PC-9 (cell line): ENCODE measurements around the gene POC5. TPM values are rescaled to one million over a fixed set of nuclear protein-coding genes. Genes with fewer than 3 reads are reported as not detected.
"Not testable (repeated sequence)": the region's sequence is repeated elsewhere in the genome, so short reads cannot be mapped to it uniquely, and the experiment has no call there.

Experiments used
- BruUV-seq: library from RNA; stranded (reverse); fragments of 400-500 nt; replicated peaks from 2 replicates; lab custom pipeline; 2021; lab: Mats Ljungman, UMichigan
- CTCF ChIA-PET: fragments of 300-600 bp; sonication (Branson Sonifier 250); formaldehyde crosslinking; loops from one replicate; lab custom pipeline; 2022; ENCODE audit warnings: antibody characterized with exemption; lab: Charles Lee
- POLR2A ChIA-PET: fragments of 300-600 bp; sonication (Branson Sonifier 250); formaldehyde crosslinking; loops from one replicate; lab custom pipeline; 2022; ENCODE audit warnings: antibody characterized with exemption; ENCODE audit not compliant: unreplicated experiment; lab: Charles Lee
- DNase-seq, 2 experiments: peaks; one replicate each; pipeline versions ENCODE4 v3.0.0 to v3.0.0-alpha.2; 2015 to 2022; ENCODE audit warnings: mixed read lengths in 1 of 2
- H2AFZ ChIP-seq: fragments of 200-600 bp; sonication (generic); 2 replicates; pipeline ENCODE4 v1.8.1; 2017; ENCODE audit warnings: antibody characterized with exemption
- H3F3A ChIP-seq: fragments of 200-600 bp; sonication (generic); 2 replicates; pipeline ENCODE4 v1.8.1; 2017; ENCODE audit warnings: antibody characterized with exemption, mild to moderate bottlenecking, low read depth; ENCODE audit not compliant: insufficient read depth
- H3K27ac ChIP-seq: fragments of 200-600 bp; sonication (generic); 2 replicates; pipeline ENCODE4 v1.6.1; 2016; ENCODE audit warnings: mixed run types
- H3K27me3 ChIP-seq: fragments of 200-600 bp; sonication (generic); 2 replicates; pipeline ENCODE4 v1.6.1; 2016; ENCODE audit warnings: low read depth, mixed run types; ENCODE audit not compliant: insufficient read depth
- H3K36me3 ChIP-seq: fragments of 200-600 bp; sonication (generic); 2 replicates; pipeline ENCODE4 v1.6.1; 2016; ENCODE audit warnings: low read depth, mixed run types
- H3K4me1 ChIP-seq: fragments of 200-600 bp; sonication (generic); replicated peaks from 2 replicates; pipeline ENCODE4 v1.6.1; 2016; ENCODE audit warnings: mixed run types; ENCODE audit not compliant: insufficient read depth
- H3K4me2 ChIP-seq: fragments of 200-600 bp; sonication (generic); 2 replicates; pipeline ENCODE4 v1.6.1; 2017; ENCODE audit warnings: mixed run types
- H3K4me3 ChIP-seq: fragments of 200-600 bp; sonication (generic); 2 replicates; pipeline ENCODE4 v1.6.1; 2016; ENCODE audit warnings: mixed run types
- H3K79me2 ChIP-seq: fragments of 200-600 bp; sonication (generic); 2 replicates; pipeline ENCODE4 v1.6.1; 2017; ENCODE audit warnings: low read depth, mixed run types
- H3K9me2 ChIP-seq: fragments of 200-600 bp; sonication (generic); 2 replicates; pipeline ENCODE4 v1.8.1; 2017; ENCODE audit warnings: mild to moderate bottlenecking; ENCODE audit not compliant: insufficient read depth
- H3K9me3 ChIP-seq: fragments of 200-600 bp; sonication (generic); 2 replicates; pipeline ENCODE4 v1.8.1; 2016; ENCODE audit warnings: low read depth; ENCODE audit not compliant: insufficient read depth
- H4K20me1 ChIP-seq: fragments of 200-600 bp; sonication (generic); 2 replicates; pipeline ENCODE4 v1.8.1; 2017; ENCODE audit not compliant: insufficient read depth
- CTCF ChIP-seq: fragments of 200-600 bp; sonication (generic); conservative IDR thresholded peaks from 2 replicates; pipeline ENCODE4 v1.6.1; 2017; ENCODE audit warnings: mixed run types, antibody characterized with exemption, mild to moderate bottlenecking, moderate library complexity
- EZH2 ChIP-seq: fragments of 200-600 bp; sonication (generic); IDR thresholded peaks from 2 replicates; pipeline ENCODE4 v1.8.0; 2017; ENCODE audit warnings: antibody characterized with exemption, low read depth
- intact Hi-C: fragments of 100-400 bp; cut with micrococcal nuclease; formaldehyde crosslinking; loops from one replicate; pipeline ENCODE4 v1.10.0; 2022; ENCODE audit not compliant: unreplicated experiment
- total RNA-seq: library from RNA; stranded (reverse); gene quantifications from 2 replicates; pipeline ENCODE4 v1.2.3, GENCODE V29; 2021

POC5 gene
- total RNA-seq, 1 experiment from 2014 or later, result 13.1 TPM

- Histone ChIP-seq H3K4me2 (no peak overlapping the region), H3K4me3 (no peak overlapping the region), H3K79me2 (no peaks in the 10 kb centered on the region), H3K36me3 (no peaks in the 10 kb centered on the region), H3K9me2 (no peaks in the 10 kb centered on the region), H3K4me1 (no peaks in the 10 kb centered on the region), H3K9me3 (no peaks in the 10 kb centered on the region), H4K20me1 (no peaks in the 10 kb centered on the region), H3K27me3 (peaks cover 7% of the 10 kb centered on the region; the same call in 1 of the 2 replicates), H3K27ac (no peak overlapping the region), H2AFZ (no peak overlapping the region), H3F3A (no peaks in the 10 kb centered on the region)
- no peak for TF ChIP-seq EZH2
- POLR2A ChIA-PET, result no interaction called here
- CTCF ChIA-PET, result interaction anchor here (0.6 kb wide), 1 partner anchor 316 kb away, joined by 9 read pairs; no protein-coding TSS in a partner anchor
- no TSS peak for BruUV-seq
- DNase-seq, result no peak
- intact Hi-C loops, result no loop called here
Observed at GRCh38 chr5:75733767-75734166, 16.5 kb upstream of the POC5 start.

- H3K9me2 ChIP-seq, H3K9me3 ChIP-seq, CTCF ChIA-PET, intact Hi-C loops, H3K36me3 ChIP-seq, POLR2A ChIA-PET, H2AFZ ChIP-seq, H3F3A ChIP-seq, H3K27me3 ChIP-seq, H4K20me1 ChIP-seq, H3K27ac ChIP-seq, H3K4me2 ChIP-seq, H3K4me1 ChIP-seq, DNase-seq, BruUV-seq, H3K4me3 ChIP-seq, H3K79me2 ChIP-seq: not testable (repeated sequence)
Observed at GRCh38 chr5:75731515-75731914, 14.3 kb upstream of the POC5 start.

- TF ChIP-seq CTCF, result no peak
- no peak for TF ChIP-seq EZH2
- Histone ChIP-seq H3K4me3 (no peak overlapping the region), H3K79me2 (no peaks in the 10 kb centered on the region), H3K4me2 (no peak overlapping the region), H3K27ac (no peak overlapping the region), H3F3A (no peaks in the 10 kb centered on the region), H3K4me1 (no peaks in the 10 kb centered on the region), H3K9me2 (no peaks in the 10 kb centered on the region), H3K36me3 (no peaks in the 10 kb centered on the region), H4K20me1 (no peaks in the 10 kb centered on the region), H3K27me3 (peaks cover 4% of the 10 kb centered on the region; the same call in 1 of the 2 replicates), H2AFZ (no peak overlapping the region), H3K9me3 (no peaks in the 10 kb centered on the region)
- intact Hi-C loops, result no loop called here
- BruUV-seq, result no TSS peak
- DNase-seq, result no peak
- ChIA-PET POLR2A (no interaction called here), CTCF (no interaction called here)
Observed at GRCh38 chr5:75729321-75729720, 12.1 kb upstream of the POC5 start.

GRCh38 chr5:75727931-75728330, 10.7 kb upstream of the POC5 start:
- ChIA-PET CTCF (no interaction called here), POLR2A (no interaction called here)
- Histone ChIP-seq H3K4me3 (no peak overlapping the region), H3K27ac (no peak overlapping the region), H3K4me2 (no peak overlapping the region), H3K9me3 (no peaks in the 10 kb centered on the region), H4K20me1 (no peaks in the 10 kb centered on the region), H3K4me1 (no peaks in the 10 kb centered on the region), H3K36me3 (no peaks in the 10 kb centered on the region), H3K79me2 (no peaks in the 10 kb centered on the region), H2AFZ (no peak overlapping the region), H3K9me2 (no peaks in the 10 kb centered on the region), H3F3A (no peaks in the 10 kb centered on the region), H3K27me3 (peaks cover 4% of the 10 kb centered on the region; the same call in 1 of the 2 replicates)
- intact Hi-C loops, result no loop called here
- TF ChIP-seq EZH2 (no peak), CTCF (no peak)
- no TSS peak for BruUV-seq
- no peak for DNase-seq

- CTCF ChIA-PET, H3K9me2 ChIP-seq, H4K20me1 ChIP-seq, H3K4me3 ChIP-seq, H3K27me3 ChIP-seq, H3K27ac ChIP-seq, H3K79me2 ChIP-seq, intact Hi-C loops, BruUV-seq, H2AFZ ChIP-seq, H3K9me3 ChIP-seq, H3K4me1 ChIP-seq, H3F3A ChIP-seq, H3K36me3 ChIP-seq, H3K4me2 ChIP-seq, DNase-seq, POLR2A ChIA-PET: not testable (repeated sequence)
Observed at GRCh38 chr5:75726224-75726623, 9.0 kb upstream of the POC5 start.
